Keratinocyte (primary cell): ENCODE measurements around the gene PROCR. TPM values are rescaled to one million over a fixed set of nuclear protein-coding genes. Genes with fewer than 3 reads are reported as not detected.

Experiments used
- DNase-seq: peaks from one replicate; pipeline ENCODE4 v3.0.0-alpha.2; 2011; ENCODE audit warnings: low read depth, missing footprints, low spot score
- FAIRE-seq: peaks from 2 replicates; lab custom pipeline; 2011; peaks lifted over from hg19 to GRCh38; lab: Jason Lieb, UNC
- H2AFZ ChIP-seq: 2 replicates; pipeline ENCODE4 v1.6.0; 2012; ENCODE audit warnings: low read length, control low read depth, inconsistent platforms; ENCODE audit not compliant: control insufficient read depth
- H3K27ac ChIP-seq: 2 replicates; pipeline ENCODE4 v1.5.1; 2011; ENCODE audit warnings: low read length; ENCODE audit not compliant: control insufficient read depth, insufficient read depth
- H3K27me3 ChIP-seq: 3 replicates; pipeline ENCODE4 v1.6.0; 2011; ENCODE audit warnings: low read length; ENCODE audit not compliant: control insufficient read depth, insufficient read depth; ENCODE audit errors: extremely low read depth
- H3K36me3 ChIP-seq, 2 experiments: 2 replicates in 1 of 2; 3 replicates in 1 of 2; pipeline ENCODE4 v1.5.1; 2011; ENCODE audit warnings: low read length in 2 of 2, mild to moderate bottlenecking in 1 of 2; ENCODE audit not compliant: control insufficient read depth in 2 of 2, insufficient read depth in 2 of 2; ENCODE audit errors: extremely low read depth in 1 of 2
- H3K4me1 ChIP-seq: 3 replicates; pipeline ENCODE4 v1.5.1; 2011; ENCODE audit warnings: low read length; ENCODE audit not compliant: control insufficient read depth, insufficient read depth; ENCODE audit errors: extremely low read depth
- H3K4me2 ChIP-seq: 3 replicates; pipeline ENCODE4 v1.6.0; 2011; ENCODE audit warnings: low read depth, low read length; ENCODE audit not compliant: control insufficient read depth, insufficient read depth; ENCODE audit errors: extremely low read depth
- H3K4me3 ChIP-seq, 3 experiments: fragments of 200-600 bp in 1 of 3; sonication (generic) in 1 of 3; 2 replicates in 2 of 3; 3 replicates in 1 of 3; pipeline ENCODE4 v1.5.1; 2011 to 2016; ENCODE audit warnings: low read length in 3 of 3, mild to moderate bottlenecking in 3 of 3, control low read depth in 2 of 3, inconsistent platforms in 1 of 3, low read depth in 1 of 3, mixed read lengths in 1 of 3, mixed run types in 1 of 3, moderate library complexity in 1 of 3; ENCODE audit not compliant: control insufficient read depth in 2 of 3, insufficient read depth in 2 of 3; ENCODE audit errors: extremely low read depth in 1 of 3
- H3K79me2 ChIP-seq: 2 replicates; pipeline ENCODE4 v1.6.0; 2012; ENCODE audit warnings: low read length; ENCODE audit not compliant: control insufficient read depth, insufficient read depth
- H3K9ac ChIP-seq: 3 replicates; pipeline ENCODE4 v1.6.0; 2011; ENCODE audit warnings: low read length; ENCODE audit not compliant: control insufficient read depth, insufficient read depth; ENCODE audit errors: extremely low read depth
- H3K9me1 ChIP-seq: 3 replicates; pipeline ENCODE4 v1.6.0; 2011; ENCODE audit warnings: low read length; ENCODE audit not compliant: control insufficient read depth, insufficient read depth; ENCODE audit errors: extremely low read depth
- H3K9me3 ChIP-seq: 2 replicates; pipeline ENCODE4 v1.5.1; 2012; ENCODE audit warnings: low read depth, low read length; ENCODE audit not compliant: control insufficient read depth
- H4K20me1 ChIP-seq: 3 replicates; pipeline ENCODE4 v1.6.0; 2011; ENCODE audit warnings: low read length; ENCODE audit not compliant: control insufficient read depth, insufficient read depth; ENCODE audit errors: extremely low read depth
- EZH2 ChIP-seq: IDR thresholded peaks from one replicate; pipeline ENCODE4 v1.6.1; 2012; ENCODE audit warnings: inconsistent platforms, mild to moderate bottlenecking, low read length, moderate library complexity
- dilution Hi-C: fragments of 300-500 bp; cut with MboI; formaldehyde crosslinking; loops from one replicate; pipeline ENCODE4 v1.7.0; 2020; ENCODE audit warnings: low sequenced_read_pairs; ENCODE audit not compliant: extremely low pct_ligation_motif_present
- polyA plus RNA-seq, 5 experiments: library from polyadenylated mRNA; depleted of rRNA in 3 of 5; stranded (reverse) in 3 of 5; stranded (forward) in 1 of 5; unstranded in 1 of 5; fragments of >200 nt; gene quantifications; 1 replicate in 1 of 5; 2 replicates in 3 of 5; 3 replicates in 1 of 5; pipeline versions ENCODE4 v1.2.1 to v1.2.3, GENCODE V29; 2011 to 2012; ENCODE audit warnings: missing spikeins in 2 of 5, low read depth in 1 of 5, low replicate concordance in 1 of 5
- TF ChIP-seq, protein P1 (sequence below), 3 experiments: IDR thresholded peaks in 1 of 3; conservative IDR thresholded peaks in 1 of 3; optimal IDR thresholded peaks in 1 of 3; 2 replicates in 2 of 3; 3 replicates in 1 of 3; pipeline versions ENCODE3 to v1.5.1; 2011; ENCODE audit warnings: low read length in 3 of 3, mild to moderate bottlenecking in 3 of 3, moderate library complexity in 2 of 3, control low read depth in 1 of 3, inconsistent platforms in 1 of 3; ENCODE audit not compliant: insufficient read depth in 2 of 3; ENCODE audit errors: extremely low read depth in 1 of 3

PROCR gene
- polyA plus RNA-seq, 1 donor (not counting 4 experiments of a cell fraction or from before 2014, with no cell fraction given) = 74.1 TPM

DNA sequence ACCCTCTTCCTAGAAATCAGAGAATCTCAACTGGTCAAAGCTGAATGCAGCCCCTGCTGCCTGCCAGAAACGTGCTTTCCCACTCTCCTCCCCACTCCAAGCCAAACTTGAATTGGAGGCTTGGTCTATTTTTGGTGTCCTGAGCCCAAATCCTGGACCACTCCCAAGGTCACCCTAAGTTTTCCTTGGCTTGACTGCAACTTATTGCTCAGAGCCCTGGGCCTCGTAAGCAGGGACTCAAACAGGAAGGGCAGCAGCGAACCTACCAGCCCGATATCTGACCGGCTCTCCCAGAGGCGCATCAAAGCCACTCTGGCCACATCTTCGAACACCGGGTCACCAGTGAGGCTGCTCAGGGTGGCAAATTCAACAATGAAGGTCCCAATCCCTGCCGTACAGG is 37.4 kb upstream of the PROCR start:
- Histone ChIP-seq H4K20me1 (no peaks in the 10 kb centered on the region), H3K4me1 (peaks cover 2% of the 10 kb centered on the region), H3K79me2 (no peaks in the 10 kb centered on the region), H3K4me2 (no peak overlapping the region), H2AFZ (no peak overlapping the region), H3K9ac (no peak overlapping the region), H3K4me3 (no peak overlapping the region), H3K36me3 (peaks cover 11 to 23% of the 10 kb centered on the region in 2 experiments), H3K9me3 (no peaks in the 10 kb centered on the region), H3K27ac (no peak overlapping the region), H3K9me1 (no peaks in the 10 kb centered on the region), H3K27me3 (no peaks in the 10 kb centered on the region)
- TF ChIP-seq, protein P1, sequence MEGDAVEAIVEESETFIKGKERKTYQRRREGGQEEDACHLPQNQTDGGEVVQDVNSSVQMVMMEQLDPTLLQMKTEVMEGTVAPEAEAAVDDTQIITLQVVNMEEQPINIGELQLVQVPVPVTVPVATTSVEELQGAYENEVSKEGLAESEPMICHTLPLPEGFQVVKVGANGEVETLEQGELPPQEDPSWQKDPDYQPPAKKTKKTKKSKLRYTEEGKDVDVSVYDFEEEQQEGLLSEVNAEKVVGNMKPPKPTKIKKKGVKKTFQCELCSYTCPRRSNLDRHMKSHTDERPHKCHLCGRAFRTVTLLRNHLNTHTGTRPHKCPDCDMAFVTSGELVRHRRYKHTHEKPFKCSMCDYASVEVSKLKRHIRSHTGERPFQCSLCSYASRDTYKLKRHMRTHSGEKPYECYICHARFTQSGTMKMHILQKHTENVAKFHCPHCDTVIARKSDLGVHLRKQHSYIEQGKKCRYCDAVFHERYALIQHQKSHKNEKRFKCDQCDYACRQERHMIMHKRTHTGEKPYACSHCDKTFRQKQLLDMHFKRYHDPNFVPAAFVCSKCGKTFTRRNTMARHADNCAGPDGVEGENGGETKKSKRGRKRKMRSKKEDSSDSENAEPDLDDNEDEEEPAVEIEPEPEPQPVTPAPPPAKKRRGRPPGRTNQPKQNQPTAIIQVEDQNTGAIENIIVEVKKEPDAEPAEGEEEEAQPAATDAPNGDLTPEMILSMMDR (optimal IDR thresholded peaks at IDR 0.05 in 1 of 3, IDR thresholded peaks at IDR 0.05 in 1 of 3, conservative IDR thresholded peaks at IDR 0.05 in 1 of 3; ENCODE audit: extremely low read depth in 1 of 3, insufficient read depth in 2 of 3, low read length in 3 of 3) = no peak
- no peak for TF ChIP-seq EZH2
- dilution Hi-C loops = no loop called here
- DNase-seq (no peak), FAIRE-seq (no peak)

DNA sequence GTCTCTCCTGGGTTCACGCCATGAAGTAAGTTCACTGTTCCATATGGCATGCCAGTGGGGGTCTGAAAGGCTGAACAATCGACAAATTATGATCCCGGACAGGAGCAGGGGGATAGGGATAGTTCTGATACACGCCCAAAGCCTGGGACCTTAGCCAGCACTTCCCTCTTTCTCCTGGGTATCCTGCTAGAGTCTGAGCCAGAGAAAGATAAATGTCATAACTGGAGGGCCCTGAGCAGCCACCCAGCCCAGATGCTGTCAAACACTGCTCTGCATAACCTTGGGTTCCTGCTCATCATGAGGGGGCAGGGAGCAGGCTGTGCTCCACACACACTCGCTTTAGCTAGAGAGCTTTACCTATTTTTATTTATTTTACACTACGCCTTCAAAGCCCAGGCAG is 37.0 kb upstream of the PROCR start:
- Histone ChIP-seq H3K79me2 (no peaks in the 10 kb centered on the region), H3K27me3 (no peaks in the 10 kb centered on the region), H3K36me3 (peaks cover 11 to 23% of the 10 kb centered on the region in 2 experiments), H3K9me1 (no peaks in the 10 kb centered on the region), H3K4me1 (no peaks in the 10 kb centered on the region), H3K4me3 (no peak overlapping the region), H3K9me3 (no peaks in the 10 kb centered on the region), H4K20me1 (no peaks in the 10 kb centered on the region), H3K27ac (no peak overlapping the region), H3K9ac (no peak overlapping the region), H2AFZ (no peak overlapping the region), H3K4me2 (no peak overlapping the region)
- no peak for FAIRE-seq
- no peak for DNase-seq
- dilution Hi-C loops = no loop called here
- no peak for TF ChIP-seq EZH2
- TF ChIP-seq, protein P1 (optimal IDR thresholded peaks at IDR 0.05 in 1 of 3, IDR thresholded peaks at IDR 0.05 in 1 of 3, conservative IDR thresholded peaks at IDR 0.05 in 1 of 3; ENCODE audit: extremely low read depth in 1 of 3, insufficient read depth in 2 of 3, low read length in 3 of 3) = no peak
